Measurements from ENCODE around the gene CPNE7.

DNA sequence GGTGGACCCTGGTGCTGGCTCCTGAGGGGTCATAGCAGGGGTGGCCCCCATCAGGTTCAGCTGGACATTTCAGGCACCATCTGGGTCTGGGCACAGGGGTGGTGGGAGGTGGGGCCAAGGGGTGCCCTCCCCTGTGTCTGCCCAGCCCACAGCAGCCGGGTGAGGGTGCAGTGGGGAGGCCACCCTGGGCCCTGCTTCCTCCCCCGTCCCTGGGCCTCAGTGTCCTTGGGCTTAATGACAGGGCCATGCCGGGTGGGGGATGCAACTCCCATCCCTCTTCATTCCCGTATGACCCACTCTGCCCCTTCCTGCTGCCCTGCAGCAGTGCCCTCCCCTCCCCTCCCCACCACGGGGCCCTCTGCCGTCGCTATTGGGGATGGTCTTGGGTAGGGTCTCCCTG is 10.7 kb downstream of the CPNE7 start:
- TF ChIP-seq, protein P1, sequence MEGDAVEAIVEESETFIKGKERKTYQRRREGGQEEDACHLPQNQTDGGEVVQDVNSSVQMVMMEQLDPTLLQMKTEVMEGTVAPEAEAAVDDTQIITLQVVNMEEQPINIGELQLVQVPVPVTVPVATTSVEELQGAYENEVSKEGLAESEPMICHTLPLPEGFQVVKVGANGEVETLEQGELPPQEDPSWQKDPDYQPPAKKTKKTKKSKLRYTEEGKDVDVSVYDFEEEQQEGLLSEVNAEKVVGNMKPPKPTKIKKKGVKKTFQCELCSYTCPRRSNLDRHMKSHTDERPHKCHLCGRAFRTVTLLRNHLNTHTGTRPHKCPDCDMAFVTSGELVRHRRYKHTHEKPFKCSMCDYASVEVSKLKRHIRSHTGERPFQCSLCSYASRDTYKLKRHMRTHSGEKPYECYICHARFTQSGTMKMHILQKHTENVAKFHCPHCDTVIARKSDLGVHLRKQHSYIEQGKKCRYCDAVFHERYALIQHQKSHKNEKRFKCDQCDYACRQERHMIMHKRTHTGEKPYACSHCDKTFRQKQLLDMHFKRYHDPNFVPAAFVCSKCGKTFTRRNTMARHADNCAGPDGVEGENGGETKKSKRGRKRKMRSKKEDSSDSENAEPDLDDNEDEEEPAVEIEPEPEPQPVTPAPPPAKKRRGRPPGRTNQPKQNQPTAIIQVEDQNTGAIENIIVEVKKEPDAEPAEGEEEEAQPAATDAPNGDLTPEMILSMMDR (IDR thresholded peaks at IDR 0.05 in 2 of 3, conservative IDR thresholded peaks at IDR 0.05 in 1 of 3; ENCODE audit: control insufficient read depth in 2 of 3, extremely low read depth in 1 of 3, insufficient read depth in 1 of 3, low read depth in 3 of 3, low read length in 3 of 3), result no peak
- TF ChIP-seq PML (IDR thresholded peaks at IDR 0.05; ENCODE audit: low read length) (no peak), JUNB (IDR thresholded peaks at IDR 0.05) (no peak), ZNF274 (IDR thresholded peaks at IDR 0.05; ENCODE audit: insufficient read depth, insufficient read length) (no peak), POLR2AphosphoS5 (IDR thresholded peaks at IDR 0.05; ENCODE audit: low read length) (no peak), POLR2A (IDR thresholded peaks at IDR 0.05; ENCODE audit: low read depth, low read length) (no peak), RAD21 (IDR thresholded peaks at IDR 0.05; ENCODE audit: insufficient read depth, low read depth, low read length) (no peak), TCF12 (IDR thresholded peaks at IDR 0.05; ENCODE audit: low read depth, low read length) (no peak), ZNF24 (IDR thresholded peaks at IDR 0.05) (no peak), WRNIP1 (IDR thresholded peaks at IDR 0.05; ENCODE audit: borderline replicate concordance, low read depth, low read length) (no peak), RAD51 (IDR thresholded peaks at IDR 0.05) (no peak), FOXM1 (IDR thresholded peaks at IDR 0.05; ENCODE audit: low read depth, low read length) (no peak), USF2 (IDR thresholded peaks at IDR 0.05; ENCODE audit: borderline replicate concordance, low read depth, low read length) (no peak)
- TF ChIP-seq, protein P2, sequence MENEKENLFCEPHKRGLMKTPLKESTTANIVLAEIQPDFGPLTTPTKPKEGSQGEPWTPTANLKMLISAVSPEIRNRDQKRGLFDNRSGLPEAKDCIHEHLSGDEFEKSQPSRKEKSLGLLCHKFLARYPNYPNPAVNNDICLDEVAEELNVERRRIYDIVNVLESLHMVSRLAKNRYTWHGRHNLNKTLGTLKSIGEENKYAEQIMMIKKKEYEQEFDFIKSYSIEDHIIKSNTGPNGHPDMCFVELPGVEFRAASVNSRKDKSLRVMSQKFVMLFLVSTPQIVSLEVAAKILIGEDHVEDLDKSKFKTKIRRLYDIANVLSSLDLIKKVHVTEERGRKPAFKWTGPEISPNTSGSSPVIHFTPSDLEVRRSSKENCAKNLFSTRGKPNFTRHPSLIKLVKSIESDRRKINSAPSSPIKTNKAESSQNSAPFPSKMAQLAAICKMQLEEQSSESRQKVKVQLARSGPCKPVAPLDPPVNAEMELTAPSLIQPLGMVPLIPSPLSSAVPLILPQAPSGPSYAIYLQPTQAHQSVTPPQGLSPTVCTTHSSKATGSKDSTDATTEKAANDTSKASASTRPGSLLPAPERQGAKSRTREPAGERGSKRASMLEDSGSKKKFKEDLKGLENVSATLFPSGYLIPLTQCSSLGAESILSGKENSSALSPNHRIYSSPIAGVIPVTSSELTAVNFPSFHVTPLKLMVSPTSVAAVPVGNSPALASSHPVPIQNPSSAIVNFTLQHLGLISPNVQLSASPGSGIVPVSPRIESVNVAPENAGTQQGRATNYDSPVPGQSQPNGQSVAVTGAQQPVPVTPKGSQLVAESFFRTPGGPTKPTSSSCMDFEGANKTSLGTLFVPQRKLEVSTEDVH (IDR thresholded peaks at IDR 0.05; ENCODE audit: low read depth, partially characterized antibody), result no peak

All from GM12878 (cell line).